Muscle of back (tissue), 11 donors: Measurements from ENCODE around the gene FADS3. TPM values are rescaled to one million over a fixed set of nuclear protein-coding genes. Genes with fewer than 3 reads are reported as not detected.
A peak's percentile ranks its signal among the peaks of the same experiment; 100 is the strongest.

Experiments used
- DNase-seq, 3 donors: peaks; one replicate each; pipeline versions ENCODE4 v3.0.0 to v3.0.0-alpha.2; 2013
- polyA plus RNA-seq, 10 donors: library from polyadenylated mRNA; unstranded; fragments of 120-200 nt; gene quantifications; one replicate each; pipeline ENCODE4 v1.2.1, GENCODE V29; 2013; ENCODE audit not compliant: insufficient read length in 10 of 10

Gene FADS3
- polyA plus RNA-seq, 10 donors: 27.6 to 51.1 (median 44.6) TPM

- no peak for DNase-seq
These were observed 10.1 kb upstream of the FADS3 start for GRCh38 chr11:61901397-61901796.

GRCh38 chr11:61900251-61900650 lies 8.9 kb upstream of the FADS3 start:
- no peak for DNase-seq

GRCh38 chr11:61899146-61899841 lies 7.9 kb upstream of the FADS3 start:
- DNase-seq: peak; percentile 59 to 91 (median 76)

GRCh38 chr11:61898247-61898582 lies 6.9 kb upstream of the FADS3 start:
- no peak for DNase-seq

GRCh38 chr11:61897387-61898246 lies 6.3 kb upstream of the FADS3 start:
- DNase-seq: peak in 2 of 3 donors; percentile 56 to 74

GRCh38 chr11:61896665-61897386 lies 5.5 kb upstream of the FADS3 start:
- no peak for DNase-seq

GRCh38 chr11:61895718-61896059 lies 4.3 kb upstream of the FADS3 start:
- no peak for DNase-seq

- DNase-seq: no peak
These were observed 3.8 kb upstream of the FADS3 start for GRCh38 chr11:61895046-61895717.

- peak; percentile 81 to 89 (median 82) for DNase-seq
These were observed 2.6 kb upstream of the FADS3 start for GRCh38 chr11:61893981-61894380.

- no peak for DNase-seq
These were observed 683 bp upstream of the FADS3 start for GRCh38 chr11:61892085-61892370.

- peak in 2 of 3 donors; percentile 43 to 67 for DNase-seq
These were observed 615 bp downstream of the FADS3 start for GRCh38 chr11:61890529-61891330.

GRCh38 chr11:61889831-61890230 lies 1.5 kb downstream of the FADS3 start:
- DNase-seq: no peak

GRCh38 chr11:61888590-61888989 lies 2.8 kb downstream of the FADS3 start:
- no peak for DNase-seq

- peak; percentile 67 to 83 (median 77) for DNase-seq
These were observed 3.4 kb downstream of the FADS3 start for GRCh38 chr11:61887839-61888494.

- no peak for DNase-seq
These were observed 4.7 kb downstream of the FADS3 start for GRCh38 chr11:61886643-61887042.

GRCh38 chr11:61885784-61886580 lies 5.4 kb downstream of the FADS3 start:
- no peak for DNase-seq

GRCh38 chr11:61885166-61885778 lies 6.1 kb downstream of the FADS3 start:
- no peak for DNase-seq

- DNase-seq: no peak
These were observed 7.4 kb downstream of the FADS3 start for GRCh38 chr11:61883947-61884346.

- DNase-seq: no peak
These were observed 8.0 kb downstream of the FADS3 start for GRCh38 chr11:61883327-61883726.

- no peak for DNase-seq
These were observed 8.5 kb downstream of the FADS3 start for GRCh38 chr11:61882879-61883278.
